Calu3 (cell line): ENCODE measurements around the gene SCN9A. TPM values are rescaled to one million over a fixed set of nuclear protein-coding genes. Genes with fewer than 3 reads are reported as not detected.

ENCODE experiments used
- BruUV-seq: library from RNA; stranded (reverse); fragments of 400-500 nt; replicated peaks from 2 replicates; lab custom pipeline; 2021; lab: Mats Ljungman, UMichigan
- CTCF ChIA-PET: fragments of 300-600 bp; sonication (Branson Sonifier 250); formaldehyde crosslinking; loops from one replicate; lab custom pipeline; 2022; ENCODE audit warnings: antibody characterized with exemption; lab: Charles Lee
- DNase-seq: peaks from one replicate; pipeline ENCODE4 v3.0.0; 2022
- H3K27ac Mint-ChIP-seq: one replicate; pipeline ENCODE4 v1.8.0; 2022; ENCODE audit warnings: mixed read lengths; ENCODE audit not compliant: unreplicated experiment
- H3K27me3 Mint-ChIP-seq: one replicate; pipeline ENCODE4 v1.8.0; 2022; ENCODE audit warnings: mixed read lengths; ENCODE audit not compliant: unreplicated experiment
- H3K36me3 Mint-ChIP-seq: one replicate; pipeline ENCODE4 v1.8.0; 2022; ENCODE audit warnings: mild to moderate bottlenecking, moderate library complexity, mixed read lengths; ENCODE audit not compliant: insufficient read depth, unreplicated experiment
- H3K4me1 Mint-ChIP-seq: one replicate; pipeline ENCODE4 v1.8.0; 2022; ENCODE audit warnings: mild to moderate bottlenecking, low read depth, mixed read lengths; ENCODE audit not compliant: unreplicated experiment
- H3K4me3 Mint-ChIP-seq: one replicate; pipeline ENCODE4 v1.8.0; 2022; ENCODE audit warnings: mild to moderate bottlenecking, low read depth, moderate library complexity, mixed read lengths; ENCODE audit not compliant: unreplicated experiment
- H3K9me3 Mint-ChIP-seq: one replicate; pipeline ENCODE4 v1.8.0; 2022; ENCODE audit warnings: low read depth, mixed read lengths; ENCODE audit not compliant: unreplicated experiment
- CTCF ChIP-seq: fragments of 200-600 bp; IDR thresholded peaks from one replicate; pipeline ENCODE4 v1.8.0; 2022; ENCODE audit warnings: antibody characterized with exemption; ENCODE audit not compliant: unreplicated experiment
- intact Hi-C: fragments of 100-400 bp; cut with micrococcal nuclease; formaldehyde crosslinking; loops from one replicate; pipeline ENCODE4 v1.10.0; 2022; ENCODE audit not compliant: unreplicated experiment
- total RNA-seq: library from RNA; stranded (reverse); gene quantifications from 2 replicates; pipeline ENCODE4 v1.2.3, GENCODE V29; 2022

The SCN9A gene
- total RNA-seq, 1 experiment from 2014 or later = 8.5 TPM

GRCh38 chr2:166343467-166343866 is 32.3 kb downstream of the SCN9A start:
- H3K27ac Mint-ChIP-seq = no peak overlapping the region
- TF ChIP-seq CTCF = no peak
- H3K4me3 Mint-ChIP-seq = no peak overlapping the region
- peaks cover 14% of the 10 kb centered on the region for H3K4me1 Mint-ChIP-seq
- DNase-seq = no peak
- H3K27me3 Mint-ChIP-seq = no peaks in the 10 kb centered on the region
- intact Hi-C loops = no loop called here
- CTCF ChIA-PET = no interaction called here
- H3K36me3 Mint-ChIP-seq = no peaks in the 10 kb centered on the region
- H3K9me3 Mint-ChIP-seq = no peaks in the 10 kb centered on the region
- BruUV-seq = no TSS peak

- Mint-ChIP-seq H3K27ac (no peak overlapping the region), H3K4me1 (peaks cover 14% of the 10 kb centered on the region), H3K9me3 (no peaks in the 10 kb centered on the region), H3K4me3 (no peak overlapping the region), H3K27me3 (no peaks in the 10 kb centered on the region), H3K36me3 (no peaks in the 10 kb centered on the region)
- no peak for DNase-seq
- BruUV-seq = no TSS peak
- intact Hi-C loops = no loop called here
- CTCF ChIA-PET = no interaction called here
- TF ChIP-seq CTCF = no peak
Measured at GRCh38 chr2:166341426-166341825, 34.3 kb downstream of the SCN9A start.

- peaks cover 14% of the 10 kb centered on the region for H3K4me1 Mint-ChIP-seq
- no TSS peak for BruUV-seq
- no peak overlapping the region for H3K27ac Mint-ChIP-seq
- H3K36me3 Mint-ChIP-seq = no peaks in the 10 kb centered on the region
- no peaks in the 10 kb centered on the region for H3K27me3 Mint-ChIP-seq
- H3K9me3 Mint-ChIP-seq = no peaks in the 10 kb centered on the region
- H3K4me3 Mint-ChIP-seq = no peak overlapping the region
- TF ChIP-seq CTCF = no peak
- intact Hi-C loops = no loop called here
- no peak for DNase-seq
- CTCF ChIA-PET = no interaction called here
Measured at GRCh38 chr2:166338831-166339339, 36.9 kb downstream of the SCN9A start.

- peaks cover 14% of the 10 kb centered on the region for H3K4me1 Mint-ChIP-seq
- BruUV-seq = no TSS peak
Measured at GRCh38 chr2:166337932-166338331, 37.8 kb downstream of the SCN9A start.

More at GRCh38 chr2:166337932-166338331, 37.8 kb downstream of the SCN9A start:
- Mint-ChIP-seq H3K4me3 (no peak overlapping the region), H3K9me3 (no peaks in the 10 kb centered on the region), H3K27me3 (no peaks in the 10 kb centered on the region), H3K36me3 (no peaks in the 10 kb centered on the region), H3K27ac (no peak overlapping the region)
- no peak for TF ChIP-seq CTCF
- intact Hi-C loops = no loop called here
- no peak for DNase-seq
- CTCF ChIA-PET = no interaction called here
